T-cell (primary cell): Measurements from ENCODE around the gene OR2T35. TPM values are rescaled to one million over a fixed set of nuclear protein-coding genes. Genes with fewer than 3 reads are reported as not detected.

ENCODE experiments used
- ATAC-seq, 4 experiments: fragments of 200-7000 bp in 3 of 4; fragments of 150-1000 bp in 1 of 4; cut with Tn5 transposase; replicated peaks in 1 of 4; 1 replicate in 3 of 4; 2 replicates in 1 of 4; pipeline ENCODE4 v1.10.0; 2021; ENCODE audit warnings: moderate library complexity in 3 of 4, mild to moderate bottlenecking in 2 of 4, moderate number of reproducible peaks in 1 of 4
- CTCF ChIA-PET, 2 donors: fragments of 300-600 bp; sonication (Branson Sonifier 250); formaldehyde crosslinking; loops; one replicate each; lab custom pipeline; 2022; ENCODE audit warnings: antibody characterized with exemption in 2 of 2; lab: Charles Lee
- POLR2A ChIA-PET, 2 donors: fragments of 300-600 bp; sonication (Branson Sonifier 250); formaldehyde crosslinking; loops; one replicate each; lab custom pipeline; 2022; ENCODE audit warnings: antibody characterized with exemption in 2 of 2; lab: Charles Lee
- DNase-seq, 35 experiments: peaks; one replicate each; pipeline versions ENCODE4 v3.0.0 to v3.0.0-alpha.2; 2013 to 2023
- H3K27ac ChIP-seq: one replicate; pipeline ENCODE4 v1.5.1; 2013; ENCODE audit warnings: low read length
- H3K27me3 ChIP-seq, 2 experiments: replicated peaks in 1 of 2; 1 replicate in 1 of 2; 2 replicates in 1 of 2; pipeline versions ENCODE4 v1.6.1 to v1.7.0; 2013; ENCODE audit warnings: low read length in 1 of 2, mixed read lengths in 1 of 2; ENCODE audit not compliant: control insufficient read depth in 2 of 2, insufficient read depth in 2 of 2; ENCODE audit errors: extremely low read depth in 1 of 2
- H3K36me3 ChIP-seq, 2 donors: 1 replicate in 1 of 2; 2 replicates in 1 of 2; pipeline versions ENCODE4 v1.6.1 to v1.7.0; 2013; ENCODE audit warnings: low read length in 1 of 2; ENCODE audit not compliant: control insufficient read depth in 2 of 2, insufficient read depth in 1 of 2; ENCODE audit errors: extremely low read depth in 1 of 2
- H3K4me1 ChIP-seq, 2 experiments: 1 replicate in 1 of 2; 2 replicates in 1 of 2; pipeline versions ENCODE4 v1.6.1 to v1.7.0; 2013; ENCODE audit warnings: low read length in 2 of 2, mixed read lengths in 1 of 2; ENCODE audit not compliant: insufficient read depth in 2 of 2, control insufficient read depth in 1 of 2; ENCODE audit errors: extremely low read depth in 1 of 2
- H3K4me3 ChIP-seq, 2 donors: 1 replicate in 1 of 2; 2 replicates in 1 of 2; pipeline versions ENCODE4 v1.5.1 to v1.7.0; 2013; ENCODE audit warnings: mild to moderate bottlenecking in 2 of 2, low read length in 1 of 2, moderate library complexity in 1 of 2; ENCODE audit not compliant: control insufficient read depth in 1 of 2; ENCODE audit errors: extremely low read depth in 1 of 2
- H3K9me3 ChIP-seq: 2 replicates; pipeline ENCODE4 v1.7.0; 2013
- H3K27ac Mint-ChIP-seq, 2 donors: one replicate each; pipeline ENCODE4 v1.8.0; 2020 to 2021; ENCODE audit warnings: mild to moderate bottlenecking in 2 of 2, mixed read lengths in 2 of 2
- H3K27me3 Mint-ChIP-seq, 2 donors: one replicate each; pipeline ENCODE4 v1.8.0; 2021 to 2022; ENCODE audit warnings: mixed read lengths in 2 of 2
- H3K36me3 Mint-ChIP-seq: one replicate; pipeline ENCODE4 v1.8.0; 2021; ENCODE audit warnings: mixed read lengths
- H3K4me1 Mint-ChIP-seq, 3 donors: one replicate each; pipeline ENCODE4 v1.8.0; 2020 to 2022; ENCODE audit warnings: mixed read lengths in 3 of 3, mild to moderate bottlenecking in 1 of 3
- H3K4me3 Mint-ChIP-seq, 3 donors: one replicate each; pipeline ENCODE4 v1.8.0; 2020 to 2022; ENCODE audit warnings: mild to moderate bottlenecking in 3 of 3, mixed read lengths in 3 of 3, moderate library complexity in 3 of 3
- H3K9me3 Mint-ChIP-seq, 3 donors: one replicate each; pipeline ENCODE4 v1.8.0; 2020 to 2022; ENCODE audit warnings: mixed read lengths in 3 of 3
- WGBS: methylation state at CpG from one replicate; pipeline ENCODE4 v1.1.5; 2013; ENCODE audit warnings: missing lambda C conversion rate; ENCODE audit not compliant: insufficient coverage; 5-methylcytosine and 5-hydroxymethylcytosine counted together
- total RNA-seq, 35 experiments: library from RNA in 6 of 35; stranded (reverse) in 6 of 35; fragments of 120-200 nt in 1 of 35; gene quantifications; one replicate each; pipeline versions ENCODE4 v1.2.1 to v1.2.4 and lab custom pipeline; 2013 to 2026

Gene OR2T35
- total RNA-seq, 5 donors from 2014 or later (not counting 1 experiment from before 2014, with no cell fraction given): not detected

- Mint-ChIP-seq H3K9me3 (no peaks in the 10 kb centered on the region), H3K4me1 (no peaks in the 10 kb centered on the region), H3K27me3 (peaks cover 0 to 3% of the 10 kb centered on the region in 2 donors), H3K27ac (no peak overlapping the region), H3K36me3 (no peaks in the 10 kb centered on the region), H3K4me3 (no peak overlapping the region)
- DNase-seq (no peak), ATAC-seq (no peak)
- ChIA-PET POLR2A (no interaction called here), CTCF (no interaction called here)
- H3K36me3 ChIP-seq: no peaks in the 10 kb centered on the region
- H3K4me3 ChIP-seq: no peak overlapping the region
- no peak overlapping the region for H3K27ac ChIP-seq
- WGBS: no CpG with 5 or more reads among the region's 9 CpGs
- no peaks in the 10 kb centered on the region for H3K4me1 ChIP-seq
- H3K9me3 ChIP-seq: no peaks in the 10 kb centered on the region
- peaks cover 0 to 5% of the 10 kb centered on the region in 2 experiments for H3K27me3 ChIP-seq
These were observed 16.9 kb downstream of the OR2T35 start for GRCh38 chr1:248627971-248628844.

- Mint-ChIP-seq H3K4me3 (no peak overlapping the region), H3K4me1 (no peaks in the 10 kb centered on the region), H3K36me3 (no peaks in the 10 kb centered on the region), H3K27me3 (peaks cover 0 to 3% of the 10 kb centered on the region in 2 donors), H3K27ac (no peak overlapping the region), H3K9me3 (no peaks in the 10 kb centered on the region)
- Histone ChIP-seq H3K9me3 (no peaks in the 10 kb centered on the region), H3K27ac (no peak overlapping the region), H3K4me3 (no peak overlapping the region), H3K4me1 (no peaks in the 10 kb centered on the region), H3K36me3 (no peaks in the 10 kb centered on the region), H3K27me3 (peaks cover 0 to 5% of the 10 kb centered on the region in 2 experiments)
- DNase-seq (no peak), ATAC-seq (no peak)
- POLR2A ChIA-PET: no interaction called here
- CTCF ChIA-PET: no interaction called here
- 70% methylated on average over 4 of the region's 5 CpGs for WGBS
These were observed 19.1 kb downstream of the OR2T35 start for GRCh38 chr1:248625971-248626370.

GRCh38 chr1:248625166-248625565 lies 19.9 kb downstream of the OR2T35 start:
- Histone ChIP-seq H3K36me3 (no peaks in the 10 kb centered on the region), H3K4me1 (no peaks in the 10 kb centered on the region), H3K27me3 (peaks cover 0 to 5% of the 10 kb centered on the region in 2 experiments), H3K9me3 (no peaks in the 10 kb centered on the region), H3K4me3 (no peak overlapping the region), H3K27ac (no peak overlapping the region)
- Mint-ChIP-seq H3K4me3 (no peak overlapping the region), H3K27ac (no peak overlapping the region), H3K36me3 (no peaks in the 10 kb centered on the region), H3K27me3 (no peaks in the 10 kb centered on the region), H3K4me1 (no peaks in the 10 kb centered on the region), H3K9me3 (no peaks in the 10 kb centered on the region)
- CTCF ChIA-PET: interaction anchor here in 1 of 2 donors (1.4 kb wide), 1 partner anchor 181 kb away, joined by 5 read pairs; no protein-coding TSS in a partner anchor
- WGBS: 100% methylated on average over 1 of the region's 4 CpGs
- DNase-seq (no peak), ATAC-seq (no peak)
- POLR2A ChIA-PET: no interaction called here

GRCh38 chr1:248622570-248623001 lies 22.5 kb downstream of the OR2T35 start:
- no peaks in the 10 kb centered on the region for H3K27me3 Mint-ChIP-seq
- CTCF ChIA-PET: interaction anchor here in 1 of 2 donors (0.6 to 1.2 kb wide), 3 partner anchors 31 to 218 kb away, joined by 3 to 4 read pairs (median 3); no protein-coding TSS in a partner anchor
- H3K4me1 Mint-ChIP-seq: peaks cover 0 to 9% (median 2%) of the 10 kb centered on the region in 3 donors
- no peak overlapping the region for H3K4me3 ChIP-seq
- H3K27ac ChIP-seq: no peak overlapping the region
- H3K9me3 Mint-ChIP-seq: no peaks in the 10 kb centered on the region
- no peak overlapping the region for H3K4me3 Mint-ChIP-seq
- H3K36me3 ChIP-seq: no peaks in the 10 kb centered on the region
- H3K27ac Mint-ChIP-seq: no peak overlapping the region
- H3K27me3 ChIP-seq: no peaks in the 10 kb centered on the region
- H3K36me3 Mint-ChIP-seq: no peaks in the 10 kb centered on the region
- no peaks in the 10 kb centered on the region for H3K4me1 ChIP-seq
- WGBS: 66% methylated on average over 4 of the region's 4 CpGs
- DNase-seq (peak in 1 of 35 experiments; percentile 36), ATAC-seq (peak; percentile 50 to 72 (median 68))
- no peaks in the 10 kb centered on the region for H3K9me3 ChIP-seq
- POLR2A ChIA-PET: interaction anchor here in 1 of 2 donors (0.7 kb wide), 1 partner anchor 214 kb away, joined by 3 read pairs; no protein-coding TSS in a partner anchor

- no peaks in the 10 kb centered on the region for H3K4me1 ChIP-seq
- H3K27ac Mint-ChIP-seq: no peak overlapping the region
- H3K9me3 Mint-ChIP-seq: no peaks in the 10 kb centered on the region
- no peak overlapping the region for H3K4me3 ChIP-seq
- 92% methylated on average over 2 of the region's 7 CpGs for WGBS
- peaks cover 0 to 9% (median 2%) of the 10 kb centered on the region in 3 donors for H3K4me1 Mint-ChIP-seq
- ChIA-PET POLR2A (interaction anchor here (0.6 to 0.7 kb wide), 2 partner anchors 215 to 278 kb away, joined by 3 read pairs; no protein-coding TSS in a partner anchor), CTCF (interaction anchor here in 1 of 2 donors (0.7 to 1.2 kb wide), 3 partner anchors 12 to 217 kb away, joined by 3 to 4 read pairs (median 3); no protein-coding TSS in a partner anchor)
- H3K27me3 Mint-ChIP-seq: no peaks in the 10 kb centered on the region
- ATAC-seq (no peak), DNase-seq (no peak)
- no peak overlapping the region for H3K4me3 Mint-ChIP-seq
- H3K36me3 ChIP-seq: no peaks in the 10 kb centered on the region
- H3K27me3 ChIP-seq: no peaks in the 10 kb centered on the region
- H3K9me3 ChIP-seq: no peaks in the 10 kb centered on the region
- H3K36me3 Mint-ChIP-seq: no peaks in the 10 kb centered on the region
- H3K27ac ChIP-seq: no peak overlapping the region
These were observed 23.3 kb downstream of the OR2T35 start for GRCh38 chr1:248621770-248622169.

- Histone ChIP-seq H3K9me3 (no peaks in the 10 kb centered on the region), H3K27ac (no peak overlapping the region), H3K27me3 (no peaks in the 10 kb centered on the region), H3K4me3 (no peak overlapping the region), H3K36me3 (no peaks in the 10 kb centered on the region), H3K4me1 (no peaks in the 10 kb centered on the region)
- CTCF ChIA-PET: no interaction called here
- DNase-seq (peak in 25 of 35 experiments; percentile 2 to 47 (median 23)), ATAC-seq (no peak)
- H3K9me3 Mint-ChIP-seq: no peaks in the 10 kb centered on the region
- no peaks in the 10 kb centered on the region for H3K27me3 Mint-ChIP-seq
- no peak overlapping the region for H3K4me3 Mint-ChIP-seq
- H3K27ac Mint-ChIP-seq: no peak overlapping the region
- WGBS: 0% methylated on average over 2 of the region's 3 CpGs
- POLR2A ChIA-PET: no interaction called here
- H3K36me3 Mint-ChIP-seq: no peaks in the 10 kb centered on the region
- H3K4me1 Mint-ChIP-seq: peaks cover 0 to 9% (median 2%) of the 10 kb centered on the region in 3 donors
These were observed 26.2 kb downstream of the OR2T35 start for GRCh38 chr1:248618878-248619277.
